SK-N-SH (cell line): Measurements from ENCODE around the gene KYNU.

Experiments
- JUND ChIP-seq: IDR thresholded peaks from 2 replicates; pipeline ENCODE4 v1.4.0; 2012
- SIN3A ChIP-seq: IDR thresholded peaks from 2 replicates; pipeline ENCODE4 v1.6.1; 2012; ENCODE audit warnings: low read depth, mild to moderate bottlenecking, low read length, moderate library complexity, borderline replicate concordance
- TF ChIP-seq, protein P1 (sequence below): IDR thresholded peaks from 2 replicates; pipeline ENCODE4 v1.6.1; 2012; ENCODE audit warnings: mild to moderate bottlenecking, low read depth, low read length, moderate library complexity

DNA sequence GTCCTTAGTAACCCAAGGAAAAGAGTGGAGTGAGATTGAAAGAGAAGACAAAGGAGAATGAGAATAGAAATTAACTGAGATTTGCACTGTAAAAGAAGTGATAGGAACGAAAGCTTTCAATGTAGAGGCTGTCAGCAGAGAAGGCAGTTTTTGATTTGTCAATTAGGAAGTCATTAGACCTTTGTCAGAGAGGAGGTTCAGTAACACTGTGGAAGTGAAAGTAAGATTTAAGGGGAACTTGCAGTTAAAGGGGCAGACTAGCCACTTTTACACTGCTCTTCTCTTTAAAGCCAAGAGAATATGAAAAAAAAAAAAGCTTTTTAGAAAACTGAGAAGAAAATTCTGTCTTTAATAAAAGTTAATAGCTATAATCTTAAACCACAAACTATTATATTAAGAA, 11.5 kb upstream of the KYNU start:
- TF ChIP-seq SIN3A, result no peak
- TF ChIP-seq, protein P1, sequence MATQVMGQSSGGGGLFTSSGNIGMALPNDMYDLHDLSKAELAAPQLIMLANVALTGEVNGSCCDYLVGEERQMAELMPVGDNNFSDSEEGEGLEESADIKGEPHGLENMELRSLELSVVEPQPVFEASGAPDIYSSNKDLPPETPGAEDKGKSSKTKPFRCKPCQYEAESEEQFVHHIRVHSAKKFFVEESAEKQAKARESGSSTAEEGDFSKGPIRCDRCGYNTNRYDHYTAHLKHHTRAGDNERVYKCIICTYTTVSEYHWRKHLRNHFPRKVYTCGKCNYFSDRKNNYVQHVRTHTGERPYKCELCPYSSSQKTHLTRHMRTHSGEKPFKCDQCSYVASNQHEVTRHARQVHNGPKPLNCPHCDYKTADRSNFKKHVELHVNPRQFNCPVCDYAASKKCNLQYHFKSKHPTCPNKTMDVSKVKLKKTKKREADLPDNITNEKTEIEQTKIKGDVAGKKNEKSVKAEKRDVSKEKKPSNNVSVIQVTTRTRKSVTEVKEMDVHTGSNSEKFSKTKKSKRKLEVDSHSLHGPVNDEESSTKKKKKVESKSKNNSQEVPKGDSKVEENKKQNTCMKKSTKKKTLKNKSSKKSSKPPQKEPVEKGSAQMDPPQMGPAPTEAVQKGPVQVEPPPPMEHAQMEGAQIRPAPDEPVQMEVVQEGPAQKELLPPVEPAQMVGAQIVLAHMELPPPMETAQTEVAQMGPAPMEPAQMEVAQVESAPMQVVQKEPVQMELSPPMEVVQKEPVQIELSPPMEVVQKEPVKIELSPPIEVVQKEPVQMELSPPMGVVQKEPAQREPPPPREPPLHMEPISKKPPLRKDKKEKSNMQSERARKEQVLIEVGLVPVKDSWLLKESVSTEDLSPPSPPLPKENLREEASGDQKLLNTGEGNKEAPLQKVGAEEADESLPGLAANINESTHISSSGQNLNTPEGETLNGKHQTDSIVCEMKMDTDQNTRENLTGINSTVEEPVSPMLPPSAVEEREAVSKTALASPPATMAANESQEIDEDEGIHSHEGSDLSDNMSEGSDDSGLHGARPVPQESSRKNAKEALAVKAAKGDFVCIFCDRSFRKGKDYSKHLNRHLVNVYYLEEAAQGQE, result no peak
- TF ChIP-seq JUND, result no peak
